Mesendoderm (in vitro differentiated cells): ENCODE data around the gene PANK3.
"Not testable (repeated sequence)": the region's sequence is repeated elsewhere in the genome, so short reads cannot be mapped to it uniquely, and the experiment has no call there.

Experiments used
- DNase-seq: peaks from one replicate; pipeline ENCODE4 v3.0.0; 2013
- H2AK5ac ChIP-seq: 2 replicates; pipeline ENCODE4 v1.6.1; 2013; ENCODE audit warnings: low read length, inconsistent platforms
- H2BK120ac ChIP-seq: 2 replicates; pipeline ENCODE4 v1.6.1; 2013; ENCODE audit warnings: low read depth, mild to moderate bottlenecking, low read length, moderate library complexity, mixed read lengths
- H2BK15ac ChIP-seq: replicated peaks from 2 replicates; pipeline ENCODE4 v1.6.1; 2013; ENCODE audit warnings: low read depth, mild to moderate bottlenecking, moderate library complexity
- H2BK5ac ChIP-seq: 2 replicates; pipeline ENCODE4 v1.6.1; 2013; ENCODE audit warnings: low read length, inconsistent platforms
- H3K18ac ChIP-seq: 2 replicates; pipeline ENCODE4 v1.6.1; 2013; ENCODE audit warnings: mild to moderate bottlenecking, low read length, mixed read lengths
- H3K23ac ChIP-seq: one replicate; pipeline ENCODE4 v1.6.1; 2013; ENCODE audit warnings: low read length
- H3K27ac ChIP-seq: 2 replicates; pipeline ENCODE4 v1.5.1; 2013; ENCODE audit warnings: low read depth, mild to moderate bottlenecking, inconsistent platforms, low read length, moderate library complexity
- H3K27me3 ChIP-seq: 2 replicates; pipeline ENCODE4 v1.6.1; 2013; ENCODE audit warnings: low read length, control low read depth, mild to moderate bottlenecking, inconsistent platforms; ENCODE audit not compliant: insufficient read depth, poor library complexity
- H3K36me3 ChIP-seq: 2 replicates; pipeline ENCODE4 v1.6.1; 2013; ENCODE audit warnings: low read length, inconsistent platforms; ENCODE audit not compliant: control insufficient read depth, insufficient read depth
- H3K4ac ChIP-seq: one replicate; pipeline ENCODE4 v1.6.1; 2013; ENCODE audit warnings: low read depth, mild to moderate bottlenecking, low read length, moderate library complexity
- H3K4me1 ChIP-seq: 2 replicates; pipeline ENCODE4 v1.6.1; 2013; ENCODE audit warnings: low read depth, low read length, inconsistent platforms; ENCODE audit not compliant: control insufficient read depth
- H3K4me2 ChIP-seq: 2 replicates; pipeline ENCODE4 v1.6.1; 2013; ENCODE audit warnings: low read length
- H3K4me3 ChIP-seq: 2 replicates; pipeline ENCODE4 v1.5.1; 2013; ENCODE audit warnings: mild to moderate bottlenecking, low read length
- H3K56ac ChIP-seq: one replicate; pipeline ENCODE4 v1.6.1; 2013; ENCODE audit warnings: low read length
- H3K79me1 ChIP-seq: 2 replicates; pipeline ENCODE4 v1.6.1; 2013; ENCODE audit warnings: low read length, inconsistent platforms
- H3K79me2 ChIP-seq: 2 replicates; pipeline ENCODE4 v1.6.1; 2013; ENCODE audit warnings: mild to moderate bottlenecking, low read length; ENCODE audit not compliant: control insufficient read depth, insufficient read depth
- H3K9ac ChIP-seq: 2 replicates; pipeline ENCODE4 v1.6.1; 2013; ENCODE audit warnings: low read length, inconsistent platforms
- H4K5ac ChIP-seq: one replicate; pipeline ENCODE4 v1.6.1; 2013; ENCODE audit warnings: low read length
- H4K8ac ChIP-seq: one replicate; pipeline ENCODE4 v1.6.1; 2013; ENCODE audit warnings: low read depth, mild to moderate bottlenecking, control low read depth, low read length, moderate library complexity
- WGBS: extraction: QIAGEN DNeasy Blood & Tissue Kit; methylation state at CpG from one replicate; pipeline ENCODE4 v1.1.7; 2013; ENCODE audit warnings: low lambda C conversion rate, missing lambda C conversion rate; ENCODE audit not compliant: insufficient coverage; ENCODE audit errors: extremely low coverage; 5-methylcytosine and 5-hydroxymethylcytosine counted together

Gene PANK3

DNA sequence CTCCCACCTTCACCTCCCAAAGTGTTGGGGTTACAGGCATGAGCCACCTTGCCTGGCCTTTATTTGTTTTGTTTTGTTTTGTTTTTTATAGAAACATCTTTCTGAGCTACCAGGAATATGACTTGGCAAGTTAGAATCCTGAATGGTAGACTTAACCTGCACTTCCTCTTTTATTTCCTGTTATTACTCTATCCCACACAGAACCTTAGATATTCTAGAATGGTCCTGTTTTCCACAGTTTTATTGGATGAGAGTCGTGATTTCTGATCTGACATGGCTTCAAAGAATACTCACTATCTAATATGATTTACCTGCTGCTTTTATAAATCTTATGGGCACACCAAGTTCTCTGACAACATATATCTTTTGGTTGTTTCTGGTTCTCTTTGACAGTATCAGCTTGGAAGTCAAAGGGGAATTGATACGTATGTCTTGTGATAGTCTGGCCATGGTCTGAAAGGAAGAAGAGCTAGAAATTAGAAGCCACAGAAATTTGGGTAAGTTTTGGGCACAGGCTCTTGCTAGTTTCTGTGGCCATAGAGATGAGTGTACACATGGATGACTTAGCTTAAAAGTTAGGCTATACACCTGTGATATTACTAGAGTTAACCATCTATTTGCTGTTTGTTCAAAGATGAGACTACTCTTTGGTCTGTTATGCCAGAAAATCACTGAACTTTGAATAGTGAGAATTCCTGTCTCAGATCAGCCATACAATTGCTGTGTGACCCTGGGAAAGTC, 4.7 kb upstream of the PANK3 start:
- H4K8ac ChIP-seq, result no peak overlapping the region
- H2AK5ac ChIP-seq, result no peak overlapping the region
- H3K9ac ChIP-seq, result no peak overlapping the region
- WGBS, result no CpG with 5 or more reads among the region's 2 CpGs
- H3K56ac ChIP-seq, result no peak overlapping the region
- no peak overlapping the region for H2BK120ac ChIP-seq
- no peaks in the 10 kb centered on the region for H3K36me3 ChIP-seq
- no peaks in the 10 kb centered on the region for H3K27me3 ChIP-seq
- peaks cover 4% of the 10 kb centered on the region for H3K4me1 ChIP-seq
- no peak overlapping the region for H3K4ac ChIP-seq
- H3K23ac ChIP-seq, result no peak overlapping the region
- H3K27ac ChIP-seq, result no peak overlapping the region
- H3K18ac ChIP-seq, result no peak overlapping the region
- H4K5ac ChIP-seq, result no peak overlapping the region
- DNase-seq, result no peak
- H3K4me3 ChIP-seq, result no peak overlapping the region
- peaks cover 2% of the 10 kb centered on the region for H3K79me2 ChIP-seq
- H2BK15ac ChIP-seq, result no peak overlapping the region
- no peak overlapping the region for H3K4me2 ChIP-seq
- no peaks in the 10 kb centered on the region for H3K79me1 ChIP-seq
- H2BK5ac ChIP-seq, result no peak overlapping the region

GRCh38 chr5:168580814-168581469, 1.8 kb upstream of the PANK3 start:
- not testable (repeated sequence) for H3K4me1 ChIP-seq, H4K5ac ChIP-seq, H3K56ac ChIP-seq, H2BK5ac ChIP-seq, H3K79me1 ChIP-seq, H3K4me3 ChIP-seq, H4K8ac ChIP-seq, H3K23ac ChIP-seq, H3K4me2 ChIP-seq, H3K27me3 ChIP-seq, H2AK5ac ChIP-seq, H3K9ac ChIP-seq, H3K36me3 ChIP-seq
- no CpG with 5 or more reads among the region's 7 CpGs for WGBS
- peak overlapping the region; percentile 88 for H2BK120ac ChIP-seq
- peak overlapping the region; percentile 88 for H3K18ac ChIP-seq
- H3K4ac ChIP-seq, result peak overlapping the region; percentile 48
- DNase-seq, result peak; percentile 91
- H3K27ac ChIP-seq, result peak overlapping the region; percentile 28
- peaks cover 28% of the 10 kb centered on the region for H3K79me2 ChIP-seq
- peak overlapping the region; percentile 8 for H2BK15ac ChIP-seq

DNA sequence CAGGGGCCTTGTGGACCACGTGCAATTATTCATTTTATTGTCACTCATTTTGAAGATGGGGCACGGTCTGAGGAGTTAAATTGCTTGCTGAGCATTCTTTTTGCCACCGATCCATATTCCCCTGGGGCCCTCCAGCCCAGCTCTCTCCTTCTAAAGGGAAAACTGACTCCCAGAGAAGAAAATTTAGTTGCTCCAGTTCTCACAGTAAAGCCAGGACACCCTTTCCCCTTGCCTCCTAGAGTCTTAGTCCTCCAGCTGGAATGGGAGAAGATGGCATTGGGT, 1.0 kb upstream of the PANK3 start:
- DNase-seq, result no peak

DNA sequence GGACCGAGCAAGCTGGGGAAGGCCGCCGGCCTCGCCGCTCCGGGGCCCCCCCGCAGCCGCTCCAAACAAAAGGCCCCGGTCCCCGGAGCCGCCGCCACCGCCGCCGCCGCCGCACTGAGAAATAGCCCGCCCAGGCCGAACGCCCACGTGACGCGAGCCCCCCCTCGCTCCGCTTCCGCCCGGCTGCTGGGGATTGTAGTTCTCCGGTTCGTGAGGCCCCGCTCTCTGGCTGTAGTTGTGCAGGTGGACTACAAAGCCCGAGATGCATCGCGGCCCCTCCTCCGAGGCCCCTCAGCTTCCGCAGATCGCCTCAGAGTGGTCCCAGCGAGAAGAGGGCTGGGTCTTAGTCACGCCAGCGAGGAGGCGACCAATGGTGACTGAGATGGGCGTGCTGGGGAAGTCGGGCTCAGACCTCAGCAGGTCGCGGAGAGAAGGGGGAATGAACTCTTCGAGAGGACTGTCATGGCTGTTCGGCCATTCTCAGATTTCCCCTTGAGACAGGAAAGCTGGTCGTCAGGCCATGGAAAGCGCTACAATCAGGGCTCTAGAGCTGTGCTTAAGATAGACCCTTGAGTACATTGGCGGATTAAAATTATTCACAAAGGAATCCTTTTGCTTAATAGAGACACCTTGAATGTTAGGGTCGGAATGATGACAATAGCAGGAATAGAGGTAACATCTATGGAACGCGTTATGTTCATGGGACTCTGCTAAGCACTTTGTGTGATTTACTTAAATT, 489 bp upstream of the PANK3 start:
- H2AK5ac ChIP-seq, result no peak overlapping the region
- H3K18ac ChIP-seq, result peak overlapping the region; percentile 88
- H3K36me3 ChIP-seq, result no peaks in the 10 kb centered on the region
- peaks cover 4% of the 10 kb centered on the region for H3K4me1 ChIP-seq
- H2BK15ac ChIP-seq, result peak overlapping the region; percentile 15
- no peaks in the 10 kb centered on the region for H3K27me3 ChIP-seq
- no peak overlapping the region for H3K23ac ChIP-seq
- WGBS, result no CpG with 5 or more reads among the region's 52 CpGs
- H3K4ac ChIP-seq, result peak overlapping the region; percentile 97
- H2BK5ac ChIP-seq, result peak overlapping the region; percentile 44
- peak overlapping the region; percentile 95 for H3K4me3 ChIP-seq
- peak; percentile 100 for DNase-seq
- peaks cover 40% of the 10 kb centered on the region for H3K79me2 ChIP-seq
- peak overlapping the region; percentile 41 for H4K8ac ChIP-seq
- H3K27ac ChIP-seq, result peak overlapping the region; percentile 92
- peak overlapping the region; percentile 19 for H3K4me2 ChIP-seq
- no peaks in the 10 kb centered on the region for H3K79me1 ChIP-seq
- peak overlapping the region; percentile 88 for H2BK120ac ChIP-seq
- peak overlapping the region; percentile 93 for H3K9ac ChIP-seq
- peak overlapping the region; percentile 96 for H3K56ac ChIP-seq
- no peak overlapping the region for H4K5ac ChIP-seq

More for the DNA sequence above, 1.0 kb upstream of the PANK3 start:
- Histone ChIP-seq H2BK5ac (peak overlapping the region; percentile 16), H2AK5ac (peak overlapping the region; percentile 34), H3K79me1 (no peaks in the 10 kb centered on the region), H3K4me1 (peaks cover 4% of the 10 kb centered on the region), H3K27ac (peak overlapping the region; percentile 28), H3K23ac (no peak overlapping the region), H3K56ac (peak overlapping the region; percentile 80), H4K5ac (no peak overlapping the region), H2BK15ac (peak overlapping the region; percentile 15), H2BK120ac (peak overlapping the region; percentile 88), H3K9ac (peak overlapping the region; percentile 63), H3K79me2 (peaks cover 35% of the 10 kb centered on the region), H3K36me3 (no peaks in the 10 kb centered on the region), H3K4me2 (no peak overlapping the region), H3K18ac (peak overlapping the region; percentile 88), H3K4ac (peak overlapping the region; percentile 48), H4K8ac (peak overlapping the region; percentile 68), H3K27me3 (no peaks in the 10 kb centered on the region), H3K4me3 (no peak overlapping the region)
- no CpG with 5 or more reads among the region's 3 CpGs for WGBS

GRCh38 chr5:168578006-168578405, 1.2 kb downstream of the PANK3 start:
- no peak overlapping the region for H3K18ac ChIP-seq
- no peaks in the 10 kb centered on the region for H3K27me3 ChIP-seq
- no peak overlapping the region for H2BK120ac ChIP-seq
- no peak overlapping the region for H3K4ac ChIP-seq
- no CpG with 5 or more reads among the region's 3 CpGs for WGBS
- peak overlapping the region; percentile 52 for H3K56ac ChIP-seq
- H3K79me1 ChIP-seq, result no peaks in the 10 kb centered on the region
- H3K4me3 ChIP-seq, result peak overlapping the region; percentile 95
- no peak overlapping the region for H2AK5ac ChIP-seq
- H2BK15ac ChIP-seq, result no peak overlapping the region
- DNase-seq, result no peak
- peaks cover 4% of the 10 kb centered on the region for H3K4me1 ChIP-seq
- no peak overlapping the region for H4K5ac ChIP-seq
- peaks cover 47% of the 10 kb centered on the region for H3K79me2 ChIP-seq
- H2BK5ac ChIP-seq, result no peak overlapping the region
- no peaks in the 10 kb centered on the region for H3K36me3 ChIP-seq
- peak overlapping the region; percentile 93 for H3K9ac ChIP-seq
- H3K23ac ChIP-seq, result no peak overlapping the region
- H3K4me2 ChIP-seq, result peak overlapping the region; percentile 41
- no peak overlapping the region for H3K27ac ChIP-seq
- no peak overlapping the region for H4K8ac ChIP-seq
